Endothelial cell of umbilical vein (primary cell): ENCODE measurements around the gene SETD3. TPM values are rescaled to one million over a fixed set of nuclear protein-coding genes. Genes with fewer than 3 reads are reported as not detected.

Source experiments
- BruUV-seq: library from RNA; stranded (reverse); fragments of 400-500 nt; replicated peaks from 2 replicates; lab custom pipeline; 2021; lab: Mats Ljungman, UMichigan
- CTCF ChIA-PET: fragments of 300-600, 350-600 bp; sonication (Branson Sonifier 250); formaldehyde crosslinking; loops from one replicate; lab custom pipeline; 2021; ENCODE audit warnings: antibody characterized with exemption, inconsistent platforms; lab: Charles Lee
- POLR2A ChIA-PET: fragments of 300-600, 350-600 bp; sonication (Branson Sonifier 250); formaldehyde crosslinking; loops from one replicate; lab custom pipeline; 2021; ENCODE audit warnings: antibody characterized with exemption, inconsistent platforms; lab: Charles Lee
- DNase-seq: peaks from one replicate; pipeline ENCODE4 v3.0.0-alpha.2; 2011; ENCODE audit warnings: low read depth, low spot score
- FAIRE-seq: peaks from 2 replicates; lab custom pipeline; 2011; peaks lifted over from hg19 to GRCh38; lab: Jason Lieb, UNC
- H2AFZ ChIP-seq: 2 replicates; pipeline ENCODE4 v1.6.0; 2012; ENCODE audit warnings: low read depth, low read length, control low read depth, inconsistent platforms
- H3K27ac ChIP-seq: 2 replicates; pipeline ENCODE4 v1.5.1; 2011; ENCODE audit warnings: low read depth, mild to moderate bottlenecking, control low read depth, low read length, moderate library complexity; ENCODE audit not compliant: insufficient read depth
- H3K27me3 ChIP-seq, 2 experiments: 2 replicates each; pipeline versions ENCODE4 v1.6.0 to v1.6.1; 2011; ENCODE audit warnings: low read length in 2 of 2, mixed read lengths in 1 of 2; ENCODE audit not compliant: control insufficient read depth in 2 of 2, insufficient read depth in 2 of 2
- H3K36me3 ChIP-seq, 2 experiments: 2 replicates in 1 of 2; 3 replicates in 1 of 2; pipeline ENCODE4 v1.5.1; 2011; ENCODE audit warnings: low read length in 2 of 2, mild to moderate bottlenecking in 1 of 2, moderate library complexity in 1 of 2; ENCODE audit not compliant: control insufficient read depth in 2 of 2, insufficient read depth in 2 of 2; ENCODE audit errors: extremely low read depth in 1 of 2
- H3K4me1 ChIP-seq: 3 replicates; pipeline ENCODE4 v1.5.1; 2011; ENCODE audit warnings: mild to moderate bottlenecking, low read length; ENCODE audit not compliant: control insufficient read depth, insufficient read depth; ENCODE audit errors: extremely low read depth
- H3K4me2 ChIP-seq: 2 replicates; pipeline ENCODE4 v1.6.1; 2011; ENCODE audit warnings: low read length, control low read depth, mixed read lengths; ENCODE audit not compliant: insufficient read depth
- H3K4me3 ChIP-seq, 3 experiments: fragments of 200-600 bp in 1 of 3; sonication (generic), shearing (Covaris generic) in 1 of 3; replicated peaks in 1 of 3; 2 replicates each; pipeline ENCODE4 v1.5.1; 2011 to 2016; ENCODE audit warnings: control low read depth in 3 of 3, low read length in 3 of 3, mild to moderate bottlenecking in 2 of 3, inconsistent platforms in 1 of 3, low read depth in 1 of 3, moderate library complexity in 1 of 3; ENCODE audit not compliant: insufficient read depth in 1 of 3
- H3K79me2 ChIP-seq: 2 replicates; pipeline ENCODE4 v1.6.0; 2012; ENCODE audit warnings: low read length, inconsistent platforms; ENCODE audit not compliant: control insufficient read depth, insufficient read depth
- H3K9ac ChIP-seq: replicated peaks from 2 replicates; pipeline ENCODE3; 2011; ENCODE audit warnings: low read length, control low read depth; ENCODE audit not compliant: insufficient read depth; ENCODE audit errors: extremely low read depth
- H3K9me1 ChIP-seq: replicated peaks from 3 replicates; pipeline ENCODE4 v1.6.0; 2011; ENCODE audit warnings: mild to moderate bottlenecking, low read length; ENCODE audit not compliant: control insufficient read depth, insufficient read depth; ENCODE audit errors: extremely low read depth
- H3K9me3 ChIP-seq: replicated peaks from 2 replicates; pipeline ENCODE4 v1.5.1; 2012; ENCODE audit warnings: low read length, inconsistent platforms; ENCODE audit not compliant: control insufficient read depth, insufficient read depth
- H4K20me1 ChIP-seq: replicated peaks from 2 replicates; pipeline ENCODE3; 2011; ENCODE audit warnings: mild to moderate bottlenecking, low read length; ENCODE audit not compliant: control insufficient read depth, insufficient read depth; ENCODE audit errors: extremely low read depth
- CTCF ChIP-seq, 2 donors: IDR thresholded peaks; 1 replicate in 1 of 2; 2 replicates in 1 of 2; pipeline ENCODE4 v1.5.1; 2011; ENCODE audit warnings: low read length in 2 of 2, mild to moderate bottlenecking in 2 of 2, moderate library complexity in 2 of 2, control low read depth in 1 of 2, inconsistent platforms in 1 of 2, low read depth in 1 of 2; ENCODE audit not compliant: insufficient read depth in 1 of 2; ENCODE audit errors: extremely low read depth in 1 of 2
- EZH2 ChIP-seq: IDR thresholded peaks from 2 replicates; pipeline ENCODE4 v1.6.1; 2012; ENCODE audit warnings: borderline replicate concordance, low read depth, mild to moderate bottlenecking, moderate library complexity, low read length, inconsistent platforms; ENCODE audit not compliant: severe bottlenecking
- FOS ChIP-seq: IDR thresholded peaks from 2 replicates; pipeline ENCODE4 v1.6.1; 2011; ENCODE audit warnings: mild to moderate bottlenecking, low read length, moderate library complexity, borderline replicate concordance; ENCODE audit not compliant: insufficient read depth
- GATA2 ChIP-seq: IDR thresholded peaks from 2 replicates; pipeline ENCODE4 v1.7.0; 2011; ENCODE audit warnings: low read depth, mild to moderate bottlenecking, moderate library complexity, mixed read lengths, low read length; ENCODE audit not compliant: insufficient read length, insufficient read depth
- JUN ChIP-seq: IDR thresholded peaks from 2 replicates; pipeline ENCODE4 v1.6.1; 2011; ENCODE audit warnings: borderline replicate concordance, low read depth; ENCODE audit not compliant: insufficient read length, insufficient read depth
- MAX ChIP-seq: IDR thresholded peaks from 2 replicates; pipeline ENCODE4 v1.6.1; 2011; ENCODE audit not compliant: insufficient read depth, insufficient read length
- MYC ChIP-seq: IDR thresholded peaks from one replicate; pipeline ENCODE4 v1.6.1; 2011; ENCODE audit warnings: mild to moderate bottlenecking, low read depth, low read length
- POLR2A ChIP-seq: IDR thresholded peaks from 2 replicates; pipeline ENCODE4 v1.6.1; 2012; ENCODE audit warnings: low read depth, mild to moderate bottlenecking, control low read depth, low read length
- POLR2AphosphoS5 ChIP-seq: IDR thresholded peaks from 2 replicates; pipeline ENCODE4 v1.6.1; 2012; ENCODE audit warnings: low read depth, mild to moderate bottlenecking, control low read depth, low read length, moderate library complexity; ENCODE audit not compliant: insufficient read depth
- dilution Hi-C: fragments of 300-500 bp; cut with MboI; formaldehyde crosslinking; loops from one replicate; pipeline ENCODE4 v1.15.0; 2019; ENCODE audit warnings: low sequenced_read_pairs; ENCODE audit not compliant: extremely low pct_ligation_motif_present
- intact Hi-C: fragments of 100-400 bp; cut with micrococcal nuclease; formaldehyde crosslinking; loops from one replicate; pipeline ENCODE4 v1.10.0; 2022
- polyA plus RNA-seq, 4 experiments: library from polyadenylated mRNA; depleted of rRNA in 3 of 4; stranded (reverse) in 3 of 4; unstranded in 1 of 4; fragments of >200 nt; gene quantifications; 2 replicates each; pipeline versions ENCODE4 v1.2.1 to v1.2.3, GENCODE V29; 2011 to 2012; ENCODE audit warnings: missing spikeins in 1 of 4
- total RNA-seq: library from RNA; stranded (reverse); gene quantifications from 2 replicates; pipeline ENCODE4 v1.2.3, GENCODE V29; 2021

The SETD3 gene
- total and polyA plus RNA-seq, 2 donors (not counting 3 experiments of a cell fraction or from before 2014, with no cell fraction given): 18.1 to 53.1 TPM

GRCh38 chr14:99511421-99512109 lies 30.9 kb upstream of the SETD3 start:
- TF ChIP-seq CTCF (IDR thresholded peaks at IDR 0.05; ENCODE audit: extremely low read depth in 1 of 2, insufficient read depth in 1 of 2, low read depth in 1 of 2, low read length in 2 of 2) (no peak), EZH2 (no peak), GATA2 (no peak), JUN (no peak), FOS (no peak), MAX (no peak), POLR2AphosphoS5 (no peak), POLR2A (no peak), MYC (no peak)
- no peak overlapping the region for H3K27ac ChIP-seq
- BruUV-seq: no TSS peak
- POLR2A ChIA-PET: no interaction called here
- no peaks in the 10 kb centered on the region for H4K20me1 ChIP-seq
- H3K27me3 ChIP-seq: no peaks in the 10 kb centered on the region
- DNase-seq (no peak), FAIRE-seq (no peak)
- H3K4me2 ChIP-seq: no peak overlapping the region
- H3K9me3 ChIP-seq: no peaks in the 10 kb centered on the region
- no peaks in the 10 kb centered on the region for H3K9me1 ChIP-seq
- H3K4me1 ChIP-seq: peaks cover under 1% of the 10 kb centered on the region
- dilution Hi-C loops (no loop called here), intact Hi-C loops (no loop called here)
- peaks cover 8 to 40% of the 10 kb centered on the region in 2 experiments for H3K36me3 ChIP-seq
- no peak overlapping the region for H3K4me3 ChIP-seq
- CTCF ChIA-PET: interaction anchor here (1.2 to 1.7 kb wide), 2 partner anchors 92 to 116 kb away, joined by 3 to 4 read pairs; partner anchors contain the start of gene CCDC85C
- H3K9ac ChIP-seq: no peak overlapping the region
- no peaks in the 10 kb centered on the region for H3K79me2 ChIP-seq
- no peak overlapping the region for H2AFZ ChIP-seq
